ENCODE results near the gene NCAM2.

Gene NCAM2

DNA sequence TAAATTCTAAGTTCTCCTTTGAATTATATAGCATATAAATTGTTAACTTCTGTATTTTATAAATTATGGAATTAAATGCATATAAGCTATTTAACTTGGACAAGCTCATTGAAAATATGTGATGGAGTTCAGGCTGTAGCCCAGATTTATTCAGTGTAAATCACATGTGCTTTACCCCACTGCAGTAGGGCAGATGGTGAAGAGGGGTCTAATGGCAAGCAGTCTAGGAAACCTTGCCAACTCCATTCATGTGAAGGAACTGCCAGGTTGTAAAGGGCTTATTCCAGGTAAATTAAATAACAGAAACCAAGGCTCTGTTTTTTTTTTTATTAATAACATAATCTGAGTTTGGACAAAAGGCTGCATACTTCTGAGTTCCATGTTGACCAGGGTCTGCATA lies 243.2 kb downstream of the NCAM2 start:
- Histone ChIP-seq H3K4me3 (ENCODE audit: low read depth, low read length) (no peak overlapping the region), H3K36me3 (ENCODE audit: control insufficient read depth, insufficient read depth, low read length) (no peaks in the 10 kb centered on the region), H3K9ac (no peak overlapping the region), H3K27ac (no peak overlapping the region), H3K4me2 (ENCODE audit: low read length) (no peak overlapping the region), H3K79me2 (no peaks in the 10 kb centered on the region), H3K9me3 (ENCODE audit: control insufficient read depth, low read length) (no peaks in the 10 kb centered on the region), H3K4me1 (no peaks in the 10 kb centered on the region), H2AFZ (no peak overlapping the region), H3K27me3 (ENCODE audit: control insufficient read depth, insufficient read depth, low read length) (no peaks in the 10 kb centered on the region)
- TF ChIP-seq, protein P1, sequence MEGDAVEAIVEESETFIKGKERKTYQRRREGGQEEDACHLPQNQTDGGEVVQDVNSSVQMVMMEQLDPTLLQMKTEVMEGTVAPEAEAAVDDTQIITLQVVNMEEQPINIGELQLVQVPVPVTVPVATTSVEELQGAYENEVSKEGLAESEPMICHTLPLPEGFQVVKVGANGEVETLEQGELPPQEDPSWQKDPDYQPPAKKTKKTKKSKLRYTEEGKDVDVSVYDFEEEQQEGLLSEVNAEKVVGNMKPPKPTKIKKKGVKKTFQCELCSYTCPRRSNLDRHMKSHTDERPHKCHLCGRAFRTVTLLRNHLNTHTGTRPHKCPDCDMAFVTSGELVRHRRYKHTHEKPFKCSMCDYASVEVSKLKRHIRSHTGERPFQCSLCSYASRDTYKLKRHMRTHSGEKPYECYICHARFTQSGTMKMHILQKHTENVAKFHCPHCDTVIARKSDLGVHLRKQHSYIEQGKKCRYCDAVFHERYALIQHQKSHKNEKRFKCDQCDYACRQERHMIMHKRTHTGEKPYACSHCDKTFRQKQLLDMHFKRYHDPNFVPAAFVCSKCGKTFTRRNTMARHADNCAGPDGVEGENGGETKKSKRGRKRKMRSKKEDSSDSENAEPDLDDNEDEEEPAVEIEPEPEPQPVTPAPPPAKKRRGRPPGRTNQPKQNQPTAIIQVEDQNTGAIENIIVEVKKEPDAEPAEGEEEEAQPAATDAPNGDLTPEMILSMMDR (IDR thresholded peaks at IDR 0.05), result no peak

DNA sequence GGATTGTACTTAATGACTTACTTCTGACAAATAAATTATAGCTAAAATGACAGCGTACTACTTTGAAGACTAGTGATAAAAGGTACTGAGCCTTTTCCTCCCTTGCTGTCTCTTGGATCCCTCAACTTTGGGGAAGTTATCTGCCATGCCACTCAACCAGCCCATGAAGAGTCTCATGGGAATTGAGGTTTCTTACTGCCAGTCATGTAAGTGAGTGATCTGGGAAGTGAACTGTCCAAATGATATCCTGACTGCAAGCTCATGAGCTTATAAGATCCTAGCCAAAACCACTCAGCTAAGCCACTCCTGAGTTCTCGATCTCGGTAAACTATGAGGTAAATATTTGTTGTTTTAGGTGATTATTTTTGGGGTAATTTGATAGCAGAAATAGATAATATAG lies 247.8 kb downstream of the NCAM2 start:
- Histone ChIP-seq H3K4me1 (no peaks in the 10 kb centered on the region), H3K9ac (no peak overlapping the region), H3K79me2 (no peaks in the 10 kb centered on the region), H3K9me3 (ENCODE audit: control insufficient read depth, low read length) (no peaks in the 10 kb centered on the region), H3K36me3 (ENCODE audit: control insufficient read depth, insufficient read depth, low read length) (no peaks in the 10 kb centered on the region), H3K27me3 (ENCODE audit: control insufficient read depth, insufficient read depth, low read length) (no peaks in the 10 kb centered on the region), H2AFZ (no peak overlapping the region), H3K4me3 (ENCODE audit: low read depth, low read length) (no peak overlapping the region), H3K27ac (no peak overlapping the region), H3K4me2 (ENCODE audit: low read length) (no peak overlapping the region)
- TF ChIP-seq, protein P1 (IDR thresholded peaks at IDR 0.05), result no peak

DNA sequence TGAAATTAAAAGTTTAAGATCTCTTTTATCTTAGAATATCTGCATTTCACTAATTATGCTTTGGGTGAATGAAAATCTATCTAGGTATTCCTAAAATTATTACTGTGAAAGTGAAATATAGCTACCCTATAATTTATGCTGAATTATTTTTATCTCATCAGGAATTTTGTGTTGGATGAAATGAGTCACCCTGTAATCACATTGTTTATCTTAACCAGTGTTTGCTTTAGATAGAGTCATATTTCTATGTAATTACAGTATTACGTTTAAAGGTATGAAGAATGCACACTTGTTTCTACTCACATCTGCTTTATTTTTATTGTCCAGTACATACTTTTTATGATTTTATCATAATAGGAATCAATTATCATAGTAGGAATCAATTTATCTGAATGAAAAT lies 249.2 kb downstream of the NCAM2 start:
- Histone ChIP-seq H3K27ac (no peak overlapping the region), H2AFZ (no peak overlapping the region), H3K9ac (no peak overlapping the region), H3K27me3 (ENCODE audit: control insufficient read depth, insufficient read depth, low read length) (no peaks in the 10 kb centered on the region), H3K9me3 (ENCODE audit: control insufficient read depth, low read length) (no peaks in the 10 kb centered on the region), H3K4me2 (ENCODE audit: low read length) (no peak overlapping the region), H3K4me1 (no peaks in the 10 kb centered on the region), H3K36me3 (ENCODE audit: control insufficient read depth, insufficient read depth, low read length) (no peaks in the 10 kb centered on the region), H3K79me2 (no peaks in the 10 kb centered on the region), H3K4me3 (ENCODE audit: low read depth, low read length) (no peak overlapping the region)
- TF ChIP-seq, protein P1 (IDR thresholded peaks at IDR 0.05), result no peak

DNA sequence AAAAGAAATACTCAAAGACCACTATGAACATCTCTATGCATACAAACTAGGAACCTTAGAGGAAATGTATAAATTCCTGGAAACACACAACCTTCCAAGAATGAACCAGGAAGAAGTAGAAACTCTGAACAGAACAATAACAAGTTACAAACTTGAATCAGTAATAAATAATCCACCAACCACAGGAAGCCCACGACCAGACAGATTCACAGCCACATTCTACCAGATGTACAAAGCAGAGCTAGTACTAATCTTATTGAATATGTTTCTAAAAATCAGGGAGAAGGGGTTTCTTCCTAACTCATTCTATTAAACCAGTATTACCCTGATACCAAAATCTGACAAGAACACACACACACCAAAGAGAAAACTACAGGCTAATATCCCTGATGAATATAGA lies 263.8 kb downstream of the NCAM2 start:
- TF ChIP-seq, protein P1 (IDR thresholded peaks at IDR 0.05), result no peak
- Histone ChIP-seq H3K9me3 (ENCODE audit: control insufficient read depth, low read length) (no peaks in the 10 kb centered on the region), H3K79me2 (no peaks in the 10 kb centered on the region), H3K27ac (no peak overlapping the region), H3K4me3 (ENCODE audit: low read depth, low read length) (no peak overlapping the region), H3K27me3 (ENCODE audit: control insufficient read depth, insufficient read depth, low read length) (no peaks in the 10 kb centered on the region), H3K4me2 (ENCODE audit: low read length) (no peak overlapping the region), H2AFZ (no peak overlapping the region), H3K9ac (no peak overlapping the region), H3K4me1 (no peaks in the 10 kb centered on the region), H3K36me3 (ENCODE audit: control insufficient read depth, insufficient read depth, low read length) (no peaks in the 10 kb centered on the region)

DNA sequence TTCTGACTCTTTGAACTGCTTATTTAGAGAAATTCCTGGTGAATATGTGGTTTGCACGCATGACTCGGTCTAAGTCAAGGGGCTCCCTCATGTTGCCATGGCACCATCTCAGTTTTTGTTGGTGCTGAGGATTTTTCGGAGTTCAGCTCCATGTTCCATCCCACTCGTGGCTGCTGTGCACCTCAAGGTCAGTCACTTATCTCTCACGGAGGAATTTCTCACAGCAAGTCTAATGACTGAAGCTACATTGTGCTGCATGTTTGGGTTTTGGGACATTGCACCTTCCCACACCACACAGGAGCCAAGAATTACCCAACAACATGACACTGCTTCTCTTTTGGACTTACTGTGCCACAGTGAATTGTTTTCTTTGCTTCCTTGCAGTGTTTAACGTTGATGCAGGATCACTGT lies 269.9 kb downstream of the NCAM2 start:
- no peaks in the 10 kb centered on the region for H3K79me2 ChIP-seq
- no peak overlapping the region for H3K4me2 ChIP-seq (ENCODE audit: low read length)
- H3K27ac ChIP-seq, result no peak overlapping the region
- H3K4me1 ChIP-seq, result no peaks in the 10 kb centered on the region
- H3K27me3 ChIP-seq (ENCODE audit: control insufficient read depth, insufficient read depth, low read length), result no peaks in the 10 kb centered on the region
- TF ChIP-seq, protein P1 (IDR thresholded peaks at IDR 0.05), result no peak
- no peak overlapping the region for H3K4me3 ChIP-seq (ENCODE audit: low read depth, low read length)
- no peaks in the 10 kb centered on the region for H3K9me3 ChIP-seq (ENCODE audit: control insufficient read depth, low read length)
- H3K9ac ChIP-seq, result no peak overlapping the region
- H2AFZ ChIP-seq, result no peak overlapping the region
- H3K36me3 ChIP-seq (ENCODE audit: control insufficient read depth, insufficient read depth, low read length), result no peaks in the 10 kb centered on the region

Data from parathyroid adenoma (tissue), 2 donors.